Caco-2 (cell line): ENCODE measurements around the gene MTG1. TPM values are rescaled to one million over a fixed set of nuclear protein-coding genes. Genes with fewer than 3 reads are reported as not detected.

ENCODE experiments used
- BruUV-seq: library from RNA; stranded (reverse); fragments of 400-500 nt; replicated peaks from 2 replicates; lab custom pipeline; 2021; lab: Mats Ljungman, UMichigan
- CTCF ChIA-PET: fragments of 300-600 bp; sonication (Branson Sonifier 250); formaldehyde crosslinking; loops from one replicate; lab custom pipeline; 2022; ENCODE audit warnings: antibody characterized with exemption; lab: Charles Lee
- POLR2A ChIA-PET: fragments of 300-600 bp; sonication (Branson Sonifier 250); formaldehyde crosslinking; loops from one replicate; lab custom pipeline; 2022; ENCODE audit warnings: antibody characterized with exemption; lab: Charles Lee
- DNase-seq, 2 experiments: peaks; one replicate each; pipeline versions ENCODE4 v3.0.0 to v3.0.0-alpha.2; 2020 to 2022
- H3K27me3 ChIP-seq: replicated peaks from 2 replicates; pipeline ENCODE4 v1.6.0; 2011; ENCODE audit warnings: low read length; ENCODE audit not compliant: control insufficient read depth, insufficient read depth
- H3K36me3 ChIP-seq: 2 replicates; pipeline ENCODE4 v1.5.1; 2011; ENCODE audit warnings: low read length; ENCODE audit not compliant: control insufficient read depth, insufficient read depth
- H3K4me1 ChIP-seq: fragments of 250-450 bp; sonication (Bioruptor Pico); 2 replicates; pipeline ENCODE4 v1.5.1; 2020; ENCODE audit warnings: mild to moderate bottlenecking
- H3K4me3 ChIP-seq: 2 replicates; pipeline ENCODE4 v1.5.1; 2011; ENCODE audit warnings: low read depth, mild to moderate bottlenecking, control low read depth, low read length
- H3K9me3 ChIP-seq: fragments of 250-450 bp; sonication (Bioruptor Pico); 2 replicates; pipeline ENCODE4 v1.5.1; 2020; ENCODE audit warnings: mild to moderate bottlenecking, moderate library complexity
- H3K27ac Mint-ChIP-seq: one replicate; pipeline ENCODE4 v1.8.0; 2022; ENCODE audit warnings: mixed read lengths; ENCODE audit not compliant: unreplicated experiment
- H3K27me3 Mint-ChIP-seq: one replicate; pipeline ENCODE4 v1.8.0; 2022; ENCODE audit warnings: mixed read lengths; ENCODE audit not compliant: insufficient read depth, unreplicated experiment
- H3K36me3 Mint-ChIP-seq: one replicate; pipeline ENCODE4 v1.8.0; 2022; ENCODE audit warnings: mild to moderate bottlenecking, mixed read lengths; ENCODE audit not compliant: insufficient read depth, unreplicated experiment
- H3K4me1 Mint-ChIP-seq: one replicate; pipeline ENCODE4 v1.8.0; 2022; ENCODE audit warnings: low read depth, mixed read lengths; ENCODE audit not compliant: unreplicated experiment
- H3K4me3 Mint-ChIP-seq: one replicate; pipeline ENCODE4 v1.8.0; 2022; ENCODE audit warnings: mild to moderate bottlenecking, moderate library complexity, mixed read lengths; ENCODE audit not compliant: unreplicated experiment
- H3K9me3 Mint-ChIP-seq: one replicate; pipeline ENCODE4 v1.8.0; 2022; ENCODE audit warnings: mixed read lengths; ENCODE audit not compliant: unreplicated experiment
- CTCF ChIP-seq, 2 experiments: fragments of 200-600 bp in 1 of 2; IDR thresholded peaks; 1 replicate in 1 of 2; 2 replicates in 1 of 2; pipeline versions ENCODE4 v1.5.1 to v1.8.0; 2011 to 2022; ENCODE audit warnings: antibody characterized with exemption in 1 of 2, control low read depth in 1 of 2, inconsistent platforms in 1 of 2, low read depth in 1 of 2, low read length in 1 of 2, mild to moderate bottlenecking in 1 of 2, moderate library complexity in 1 of 2; ENCODE audit not compliant: insufficient read depth in 1 of 2, severe bottlenecking in 1 of 2, unreplicated experiment in 1 of 2
- intact Hi-C: fragments of 100-400 bp; cut with micrococcal nuclease; formaldehyde crosslinking; loops from one replicate; pipeline ENCODE4 v1.10.0; 2022; ENCODE audit not compliant: unreplicated experiment
- total RNA-seq: library from RNA; stranded (reverse); gene quantifications from 2 replicates; pipeline ENCODE4 v1.2.3, GENCODE V29; 2022

Gene MTG1
- total RNA-seq, 1 experiment from 2014 or later, result 113 TPM

- Mint-ChIP-seq H3K36me3 (peaks cover 6% of the 10 kb centered on the region), H3K4me3 (peak overlapping the region; percentile 81), H3K27me3 (no peaks in the 10 kb centered on the region), H3K4me1 (no peaks in the 10 kb centered on the region), H3K27ac (no peak overlapping the region), H3K9me3 (no peaks in the 10 kb centered on the region)
- no peak for TF ChIP-seq CTCF (IDR thresholded peaks at IDR 0.05; ENCODE audit: insufficient read depth in 1 of 2, low read depth in 1 of 2, low read length in 1 of 2, severe bottlenecking in 1 of 2, unreplicated experiment in 1 of 2)
- no TSS peak for BruUV-seq
- Histone ChIP-seq H3K36me3 (no peaks in the 10 kb centered on the region), H3K9me3 (no peaks in the 10 kb centered on the region), H3K27me3 (no peaks in the 10 kb centered on the region), H3K4me3 (peak overlapping the region; percentile 97), H3K4me1 (peaks cover 17% of the 10 kb centered on the region)
- DNase-seq, result no peak
- POLR2A ChIA-PET, result no interaction called here
- CTCF ChIA-PET, result interaction anchor here (1.1 kb wide), 1 partner anchor 48 kb away, joined by 3 read pairs; no protein-coding TSS in a partner anchor
- intact Hi-C loops, result loop anchor here (5.0 kb wide), 1 partner anchor 70 kb away; the partner anchor contains the start of genes TUBGCP2 and ZNF511
Observed at GRCh38 chr10:133377025-133377817, 16.7 kb upstream of the MTG1 start.

GRCh38 chr10:133377818-133378250, 16.1 kb upstream of the MTG1 start:
- ChIA-PET POLR2A (no interaction called here), CTCF (interaction anchor here (0.6 to 1.1 kb wide), 5 partner anchors 17 to 64 kb away, joined by 3 to 6 read pairs (median 3); partner anchors contain the start of gene FUOM)
- no peaks in the 10 kb centered on the region for H3K36me3 ChIP-seq
- Mint-ChIP-seq H3K27ac (peak overlapping the region; percentile 45), H3K9me3 (no peaks in the 10 kb centered on the region), H3K4me1 (no peaks in the 10 kb centered on the region), H3K27me3 (no peaks in the 10 kb centered on the region), H3K4me3 (peak overlapping the region; percentile 81), H3K36me3 (peaks cover 5% of the 10 kb centered on the region)
- peak overlapping the region; percentile 97 for H3K4me3 ChIP-seq
- no TSS peak for BruUV-seq
- intact Hi-C loops, result loop anchor here (1.0 to 5.0 kb wide), 2 partner anchors 16 to 71 kb away; partner anchors contain the start of genes MTG1, TUBGCP2 and ZNF511
- H3K9me3 ChIP-seq, result no peaks in the 10 kb centered on the region
- no peak for TF ChIP-seq CTCF (IDR thresholded peaks at IDR 0.05; ENCODE audit: insufficient read depth in 1 of 2, low read depth in 1 of 2, low read length in 1 of 2, severe bottlenecking in 1 of 2, unreplicated experiment in 1 of 2)
- H3K27me3 ChIP-seq, result no peaks in the 10 kb centered on the region
- H3K4me1 ChIP-seq, result peaks cover 16% of the 10 kb centered on the region
- DNase-seq, result peak in 1 of 2 experiments; percentile 59
